ENCODE measurements around the gene MSRB2.

DNA sequence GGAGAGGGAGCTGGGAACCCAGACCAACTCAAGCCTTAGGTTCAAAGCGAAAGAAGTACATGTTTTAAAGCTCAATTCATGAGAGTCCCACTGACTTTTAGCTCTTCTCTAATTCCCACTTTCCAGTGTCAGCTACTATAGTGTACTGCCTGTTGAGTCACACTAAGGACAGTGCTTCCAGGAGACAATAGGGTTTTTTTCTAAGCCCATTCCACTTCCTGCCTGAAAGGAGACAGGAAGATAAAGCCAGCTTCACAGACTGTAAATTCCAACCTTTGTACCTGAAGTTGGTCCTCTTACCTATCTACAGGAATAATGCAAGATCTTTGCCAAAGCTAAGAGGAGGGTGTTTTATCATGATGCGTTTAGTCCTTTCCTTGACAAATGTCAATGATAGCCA lies 4.4 kb downstream of the MSRB2 start:
- no peak for TF ChIP-seq POLR2A (IDR thresholded peaks at IDR 0.05)
- TF ChIP-seq, protein P1, sequence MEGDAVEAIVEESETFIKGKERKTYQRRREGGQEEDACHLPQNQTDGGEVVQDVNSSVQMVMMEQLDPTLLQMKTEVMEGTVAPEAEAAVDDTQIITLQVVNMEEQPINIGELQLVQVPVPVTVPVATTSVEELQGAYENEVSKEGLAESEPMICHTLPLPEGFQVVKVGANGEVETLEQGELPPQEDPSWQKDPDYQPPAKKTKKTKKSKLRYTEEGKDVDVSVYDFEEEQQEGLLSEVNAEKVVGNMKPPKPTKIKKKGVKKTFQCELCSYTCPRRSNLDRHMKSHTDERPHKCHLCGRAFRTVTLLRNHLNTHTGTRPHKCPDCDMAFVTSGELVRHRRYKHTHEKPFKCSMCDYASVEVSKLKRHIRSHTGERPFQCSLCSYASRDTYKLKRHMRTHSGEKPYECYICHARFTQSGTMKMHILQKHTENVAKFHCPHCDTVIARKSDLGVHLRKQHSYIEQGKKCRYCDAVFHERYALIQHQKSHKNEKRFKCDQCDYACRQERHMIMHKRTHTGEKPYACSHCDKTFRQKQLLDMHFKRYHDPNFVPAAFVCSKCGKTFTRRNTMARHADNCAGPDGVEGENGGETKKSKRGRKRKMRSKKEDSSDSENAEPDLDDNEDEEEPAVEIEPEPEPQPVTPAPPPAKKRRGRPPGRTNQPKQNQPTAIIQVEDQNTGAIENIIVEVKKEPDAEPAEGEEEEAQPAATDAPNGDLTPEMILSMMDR (IDR thresholded peaks at IDR 0.05): no peak
- TF ChIP-seq POLR2AphosphoS5 (IDR thresholded peaks at IDR 0.05): no peak
